Transverse colon (tissue), 3 donors: ENCODE measurements around the gene NADK.

Source experiments
- CTCF ChIP-seq, 5 experiments: fragments of 200-600 bp in 3 of 5; fragments of 450-650 bp in 2 of 5; sonication (generic) in 3 of 5; IDR thresholded peaks; 1 replicate in 2 of 5; 2 replicates in 3 of 5; pipeline ENCODE4 v1.5.1; 2016 to 2017; ENCODE audit warnings: antibody characterized with exemption in 5 of 5, inconsistent platforms in 3 of 5, mild to moderate bottlenecking in 2 of 5, moderate library complexity in 1 of 5
- EP300 ChIP-seq: sonication (generic); formaldehyde crosslinking; IDR thresholded peaks from one replicate; pipeline ENCODE4 v1.6.1; 2017; ENCODE audit warnings: antibody characterized with exemption, low read depth

- TF ChIP-seq EP300 (no peak), CTCF (IDR thresholded peaks at IDR 0.05) (no peak)
These were observed 29.5 kb downstream of the NADK start for GRCh38 chr1:1748686-1749321.
